Stimulated activated CD4-positive, alpha-beta T cell treated with anti-CD3 and anti-CD28 coated beads, Interleukin-15, amount 100 ng/mL, for 48 hours (primary cell): ENCODE results near the gene CRYBA2.

Experiments
- DNase-seq, 2 donors: peaks; one replicate each; pipeline ENCODE4 v3.0.0-alpha.2; 2020; ENCODE audit warnings: low read depth in 2 of 2

Gene CRYBA2

DNA sequence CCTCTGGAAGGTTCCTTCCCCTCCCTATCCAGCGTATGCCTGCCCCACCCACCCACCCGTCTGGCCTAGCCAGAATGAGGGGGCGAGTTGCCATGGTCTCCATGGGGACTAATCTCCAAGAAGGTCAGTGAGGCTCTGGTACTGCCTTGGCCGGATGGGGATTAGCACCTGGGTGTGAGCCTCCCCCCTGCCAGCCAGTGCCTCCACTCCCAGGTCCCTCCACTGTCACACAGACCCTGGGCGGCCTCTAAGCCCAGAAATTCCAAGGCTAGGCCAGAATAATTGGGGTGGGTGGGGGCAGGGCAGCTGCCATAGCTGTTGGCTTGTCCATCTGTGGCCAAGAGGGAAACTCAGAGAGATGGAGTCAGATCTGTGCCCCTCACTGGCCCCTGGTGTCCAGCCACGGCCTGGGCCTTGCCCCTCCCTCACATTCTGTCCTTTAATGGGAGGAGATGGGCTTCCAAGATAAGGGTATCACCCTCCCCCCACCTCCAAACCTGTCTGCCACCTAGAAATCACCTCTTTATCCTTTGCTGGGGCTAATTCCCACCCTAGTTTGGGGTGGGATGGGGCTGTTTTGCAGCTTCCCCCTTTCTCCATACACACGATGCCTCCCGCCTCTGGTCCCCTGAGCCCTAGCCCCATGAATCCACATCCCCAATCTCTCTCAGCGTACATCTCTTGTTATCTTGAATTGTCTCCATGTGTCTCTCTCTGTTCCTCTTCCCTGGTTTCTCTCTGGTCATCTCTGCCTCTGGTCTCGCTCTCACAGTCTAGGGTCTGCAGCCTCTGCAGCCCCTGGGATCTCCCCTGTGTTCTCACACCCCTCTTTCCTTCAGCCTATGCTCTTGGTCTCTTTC, 6.0 kb upstream of the CRYBA2 start:
- DNase-seq, result no peak

DNA sequence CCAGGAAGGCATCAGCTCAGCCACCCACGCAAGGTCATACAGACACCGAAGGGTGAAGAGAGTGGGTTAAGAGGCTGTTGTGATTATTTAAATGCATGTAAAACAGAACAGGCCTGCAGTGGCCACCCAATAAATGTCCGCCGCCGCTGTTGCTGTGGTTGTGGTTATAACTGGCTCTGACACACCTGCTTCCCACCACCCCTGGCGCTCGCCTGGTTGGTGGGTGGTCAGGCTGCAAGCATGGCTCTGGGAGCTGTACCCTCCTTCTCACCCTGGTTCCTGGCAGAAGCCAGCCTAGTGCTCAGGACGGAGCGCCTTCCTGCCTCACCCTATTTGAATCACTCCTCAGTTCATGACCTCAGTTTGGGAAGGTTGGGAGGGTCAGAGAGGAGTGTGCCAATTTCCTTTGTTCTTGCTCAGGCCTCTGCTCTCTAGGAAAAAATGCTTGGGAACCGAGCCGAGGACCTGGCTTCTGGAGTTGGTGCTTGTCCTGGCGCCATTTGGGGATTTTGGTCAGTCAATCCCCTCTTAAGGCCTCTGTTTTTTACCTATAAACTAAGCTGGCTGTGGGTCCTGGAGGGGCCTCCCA, 5.3 kb upstream of the CRYBA2 start:
- DNase-seq, result no peak

DNA sequence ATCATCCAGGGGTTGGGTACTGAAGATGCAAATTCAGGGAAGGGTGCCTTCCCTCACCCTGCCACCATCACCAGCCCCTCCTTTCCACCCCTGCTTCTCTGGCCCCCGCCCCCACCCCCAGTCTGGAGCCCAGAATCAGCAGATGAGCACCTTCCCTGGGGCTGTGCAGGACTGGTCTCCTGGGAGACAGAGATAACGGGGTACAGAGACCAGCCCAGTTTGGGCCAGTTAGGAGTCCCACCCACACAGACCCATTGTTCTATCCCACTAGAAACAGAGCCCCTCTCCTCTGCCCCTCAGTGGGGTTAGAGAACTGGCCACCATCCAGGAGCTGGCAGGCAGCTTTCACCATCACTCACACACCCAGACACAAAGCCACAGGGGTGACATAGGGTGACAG, 4.5 kb upstream of the CRYBA2 start:
- no peak for DNase-seq

DNA sequence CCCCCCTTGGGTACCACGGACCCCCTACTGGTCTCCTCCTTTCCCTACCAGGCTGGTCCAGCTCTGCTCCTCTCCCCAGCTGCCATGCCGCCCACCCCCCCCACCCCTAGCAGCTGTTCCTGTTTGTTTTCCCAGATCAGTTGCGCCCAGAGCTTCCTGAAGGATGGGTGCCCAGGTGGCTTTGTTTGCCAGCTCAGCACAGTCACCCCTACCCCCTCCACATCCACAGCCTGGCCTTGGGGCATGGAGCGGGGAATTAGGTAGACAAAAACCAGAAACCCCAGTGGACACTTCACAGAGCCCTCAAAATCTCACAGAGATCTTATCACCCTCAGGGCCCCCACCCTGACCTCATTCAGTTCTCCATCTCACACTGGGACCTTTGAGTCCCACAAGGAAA, 3.7 kb upstream of the CRYBA2 start:
- DNase-seq, result no peak

DNA sequence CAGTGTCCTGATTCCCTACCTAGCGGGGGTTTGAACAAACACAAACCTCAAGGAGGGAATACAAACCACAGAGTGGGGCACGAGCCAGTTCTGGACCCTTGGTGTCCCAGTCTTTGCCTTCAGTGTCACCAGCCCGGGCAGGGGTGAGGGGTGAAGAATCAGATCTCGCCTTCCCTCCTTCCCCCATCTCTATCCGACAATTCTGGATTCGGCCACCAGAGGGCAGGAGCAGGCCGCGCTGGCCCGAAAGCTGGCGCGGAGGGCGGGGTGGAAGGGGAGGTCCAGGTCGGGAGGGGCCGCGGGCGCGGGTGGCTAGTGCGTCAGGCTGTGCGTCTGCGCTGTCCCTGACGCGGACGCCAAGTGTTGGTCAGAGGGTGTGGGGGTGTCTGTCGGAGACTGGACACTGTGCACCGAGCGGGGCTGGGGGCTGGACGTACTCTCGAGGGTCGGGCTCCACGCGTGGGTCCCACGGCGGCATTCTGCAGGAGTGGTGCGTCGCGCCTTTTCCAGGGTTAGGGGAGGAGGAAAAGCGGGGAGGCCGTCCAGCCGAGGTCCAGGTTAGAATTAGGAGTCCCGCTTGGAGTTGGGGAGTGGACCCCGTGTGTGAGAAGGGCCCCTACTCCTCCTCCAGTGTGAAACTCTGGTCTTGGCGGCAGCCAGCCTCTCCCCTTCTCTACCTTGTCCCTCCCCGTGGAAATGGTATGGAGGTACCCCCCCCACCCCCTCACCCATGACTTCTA, 2.9 kb upstream of the CRYBA2 start:
- DNase-seq, result peak; percentile 59 to 79

DNA sequence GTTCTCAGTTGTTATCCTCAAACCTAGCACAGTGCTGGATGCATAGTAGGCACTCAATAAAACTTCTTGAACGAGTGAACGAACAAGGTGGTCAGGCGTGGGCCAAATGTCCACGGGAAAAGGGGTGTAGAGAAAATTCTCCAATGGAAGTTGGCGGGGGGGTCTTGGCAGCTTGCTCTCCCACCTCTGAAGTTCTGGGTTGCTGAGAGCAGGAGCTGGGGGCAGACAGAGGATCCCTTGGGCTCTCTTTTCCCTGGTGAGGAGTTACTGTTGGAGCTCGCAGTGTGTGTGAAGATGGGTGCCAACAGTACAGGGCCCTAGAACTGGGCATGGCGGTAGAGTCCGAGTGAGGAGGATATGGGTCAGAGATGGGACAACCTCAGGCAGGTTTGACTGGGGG, 2.3 kb upstream of the CRYBA2 start:
- no peak for DNase-seq

DNA sequence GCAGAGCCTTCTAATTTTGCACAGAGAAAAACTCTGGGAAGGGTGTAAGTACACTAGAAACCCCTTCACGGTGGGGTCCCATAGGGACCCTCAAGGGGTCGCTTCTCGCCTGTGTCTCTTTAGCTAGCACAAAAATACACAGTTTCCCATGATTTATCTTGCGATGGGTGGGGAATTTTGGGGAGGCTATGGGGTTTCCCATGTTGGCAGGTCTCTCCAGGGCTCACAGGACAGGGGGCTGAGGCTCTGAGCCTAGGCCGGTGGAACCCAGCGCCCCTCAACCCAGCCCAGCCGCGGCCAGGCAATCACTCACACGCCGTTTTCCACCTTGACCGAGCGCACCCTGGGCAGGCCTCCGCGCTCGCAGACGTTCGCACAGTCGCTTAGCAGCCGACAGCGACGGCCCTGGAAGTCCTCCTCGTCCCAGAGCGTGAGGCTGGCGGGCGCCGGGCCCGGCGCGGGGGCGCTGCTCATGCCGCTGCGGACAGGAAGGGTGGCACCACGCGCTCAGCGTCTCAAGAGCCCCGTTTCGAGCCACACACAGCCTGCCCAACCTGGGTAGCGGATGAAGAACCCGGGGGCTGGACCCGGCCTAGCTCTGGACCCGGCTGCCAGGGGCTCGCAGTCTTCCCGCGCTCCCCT, 398 bp downstream of the CRYBA2 start:
- DNase-seq, result no peak

DNA sequence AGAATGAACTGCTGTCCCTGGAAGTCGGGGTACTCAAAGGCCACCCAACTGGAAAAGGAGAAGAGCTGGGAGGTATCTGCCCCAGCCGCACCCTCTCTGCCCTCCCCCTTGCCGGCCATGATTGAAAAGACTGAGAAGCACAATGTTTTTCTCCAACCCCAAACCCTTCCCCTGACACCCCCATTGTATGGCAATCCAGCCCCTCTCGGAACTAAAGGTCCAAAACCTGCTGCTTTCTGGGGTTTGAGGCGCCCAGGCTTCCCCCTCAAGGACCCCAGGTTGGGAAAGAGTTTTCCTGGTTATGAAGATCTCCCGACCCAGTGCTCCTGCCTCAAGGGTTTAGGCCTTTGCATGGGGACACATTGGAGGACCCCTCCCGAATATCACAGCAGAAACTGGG, 1.0 kb downstream of the CRYBA2 start:
- no peak for DNase-seq

DNA sequence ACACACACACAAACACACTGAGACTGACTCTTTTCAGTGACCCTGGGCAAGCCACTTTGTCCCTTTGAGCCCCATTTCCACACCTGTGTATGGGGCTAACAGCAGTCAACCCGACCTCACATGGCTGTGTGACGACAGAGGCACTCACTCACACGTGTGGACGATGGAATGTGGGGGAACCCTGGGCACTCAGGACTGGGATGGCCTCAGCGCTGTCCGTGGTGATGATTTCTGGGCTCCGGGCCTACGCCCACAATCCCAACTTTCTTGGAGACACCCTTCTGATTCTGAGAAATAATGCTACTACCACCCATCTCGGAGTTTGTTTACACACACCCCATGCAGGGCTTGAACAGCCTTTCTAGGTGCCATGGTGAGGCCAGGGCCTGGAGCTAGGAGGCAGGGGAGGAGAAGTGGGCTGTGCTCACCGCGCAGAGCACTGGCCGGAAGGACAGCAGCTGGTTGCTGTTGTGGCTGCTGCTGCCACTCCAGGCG, 1.5 kb downstream of the CRYBA2 start:
- DNase-seq, result no peak

DNA sequence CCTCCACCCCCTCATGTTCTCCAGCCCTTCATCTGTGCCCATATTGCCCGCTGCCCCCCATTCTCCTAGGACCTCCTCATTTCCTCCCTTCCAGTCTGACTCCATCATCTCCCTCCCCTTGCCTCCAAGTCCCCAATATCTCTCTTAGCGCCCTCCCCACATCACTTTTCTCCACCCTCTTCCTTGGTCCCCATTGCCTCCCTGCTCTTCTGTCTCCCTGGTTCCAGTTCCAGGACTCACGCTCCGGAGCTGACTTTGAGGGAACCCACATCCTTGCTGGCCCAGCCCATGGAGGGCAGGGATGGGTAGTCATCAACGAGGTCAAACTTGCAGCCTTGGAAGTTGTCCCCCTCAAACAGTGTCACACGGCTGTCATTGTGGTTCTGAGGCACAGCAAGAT, 2.6 kb downstream of the CRYBA2 start:
- no peak for DNase-seq

DNA sequence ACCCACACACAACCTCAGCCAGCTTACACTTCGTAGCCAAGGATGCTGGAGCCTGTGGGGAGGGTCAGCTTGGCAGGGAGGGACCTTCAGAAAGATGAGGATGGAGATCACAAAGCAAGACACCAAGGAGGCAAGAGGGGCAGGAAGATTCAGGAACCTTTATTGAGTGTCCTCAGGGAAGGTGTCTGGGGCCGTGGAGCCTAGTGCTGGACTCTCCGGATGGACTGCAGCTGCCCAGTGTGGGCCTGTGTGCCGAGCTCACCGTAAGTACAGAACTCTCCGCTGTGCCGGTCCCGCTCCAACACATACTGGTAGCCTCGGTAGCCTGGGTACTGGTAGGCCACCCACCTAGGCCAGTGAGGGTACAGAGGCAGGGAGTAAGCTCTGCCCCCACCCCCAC, 3.2 kb downstream of the CRYBA2 start:
- no peak for DNase-seq

DNA sequence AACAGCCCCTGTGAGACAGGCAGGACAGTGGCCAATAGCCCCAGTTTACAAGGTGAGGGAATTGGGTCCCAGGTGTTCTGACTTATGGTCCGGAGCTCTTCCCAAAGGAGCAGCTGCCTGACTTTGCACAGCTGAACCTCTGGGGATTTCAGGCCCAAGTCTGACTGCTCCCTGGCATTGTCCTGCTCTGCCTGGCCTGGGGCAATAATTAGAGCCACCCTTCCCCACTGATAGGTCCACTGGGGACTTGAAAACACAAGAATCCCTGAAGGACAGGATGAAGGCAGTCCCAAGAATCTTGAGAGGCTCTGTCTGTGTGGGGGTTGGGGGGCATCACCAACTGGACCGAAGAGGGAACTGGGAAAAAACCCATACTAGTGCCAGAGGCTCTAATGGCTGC, 4.6 kb downstream of the CRYBA2 start:
- DNase-seq, result no peak

DNA sequence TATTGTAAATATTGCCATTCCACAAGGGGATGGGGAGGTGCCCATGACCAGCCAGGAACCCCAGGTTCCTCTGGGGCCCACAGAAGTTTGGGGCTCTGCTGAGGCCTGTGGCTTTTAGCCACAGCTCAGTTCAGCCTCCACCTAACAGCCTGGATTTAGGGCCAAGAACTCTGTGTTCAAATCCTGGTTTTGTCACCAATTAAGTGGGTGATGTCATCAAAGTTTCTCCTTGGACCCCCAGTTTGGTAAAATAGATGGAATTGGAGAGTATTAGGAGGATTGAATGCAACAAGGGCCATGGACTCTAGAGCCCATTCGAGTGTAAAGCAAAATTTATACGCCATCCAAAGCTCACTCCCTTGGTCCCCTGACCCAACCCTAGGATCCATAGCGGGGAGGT, 5.1 kb downstream of the CRYBA2 start:
- no peak for DNase-seq

DNA sequence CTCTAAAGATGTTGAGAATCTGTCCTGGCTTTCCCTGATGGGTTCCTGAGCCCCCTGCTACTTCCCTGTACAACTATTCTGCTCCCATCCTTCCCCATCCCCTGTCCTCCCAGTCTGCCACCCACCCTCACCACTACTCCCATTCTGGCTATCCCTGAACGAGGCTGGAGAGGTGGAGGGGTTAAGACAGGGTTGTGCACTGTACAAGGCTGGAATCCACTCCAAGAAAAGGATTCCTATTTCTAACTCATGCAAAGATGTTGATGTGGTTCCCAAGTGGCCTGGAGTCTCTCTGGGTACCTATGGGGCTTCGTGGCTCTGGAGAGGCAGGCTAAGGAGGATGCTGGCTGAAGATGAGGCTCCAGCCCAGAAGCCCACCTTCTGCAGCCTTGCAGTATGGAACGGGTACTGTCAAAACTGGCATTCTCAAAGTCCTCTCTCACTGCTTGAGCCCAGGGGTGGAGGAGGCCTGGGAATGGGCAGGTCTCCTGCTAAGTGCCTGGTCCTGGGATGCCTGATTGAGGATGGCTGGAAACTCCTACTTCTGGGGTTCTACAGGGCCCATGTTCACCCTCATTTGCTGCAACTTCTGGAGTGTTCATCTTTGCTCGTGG, 7.0 kb downstream of the CRYBA2 start:
- no peak for DNase-seq

DNA sequence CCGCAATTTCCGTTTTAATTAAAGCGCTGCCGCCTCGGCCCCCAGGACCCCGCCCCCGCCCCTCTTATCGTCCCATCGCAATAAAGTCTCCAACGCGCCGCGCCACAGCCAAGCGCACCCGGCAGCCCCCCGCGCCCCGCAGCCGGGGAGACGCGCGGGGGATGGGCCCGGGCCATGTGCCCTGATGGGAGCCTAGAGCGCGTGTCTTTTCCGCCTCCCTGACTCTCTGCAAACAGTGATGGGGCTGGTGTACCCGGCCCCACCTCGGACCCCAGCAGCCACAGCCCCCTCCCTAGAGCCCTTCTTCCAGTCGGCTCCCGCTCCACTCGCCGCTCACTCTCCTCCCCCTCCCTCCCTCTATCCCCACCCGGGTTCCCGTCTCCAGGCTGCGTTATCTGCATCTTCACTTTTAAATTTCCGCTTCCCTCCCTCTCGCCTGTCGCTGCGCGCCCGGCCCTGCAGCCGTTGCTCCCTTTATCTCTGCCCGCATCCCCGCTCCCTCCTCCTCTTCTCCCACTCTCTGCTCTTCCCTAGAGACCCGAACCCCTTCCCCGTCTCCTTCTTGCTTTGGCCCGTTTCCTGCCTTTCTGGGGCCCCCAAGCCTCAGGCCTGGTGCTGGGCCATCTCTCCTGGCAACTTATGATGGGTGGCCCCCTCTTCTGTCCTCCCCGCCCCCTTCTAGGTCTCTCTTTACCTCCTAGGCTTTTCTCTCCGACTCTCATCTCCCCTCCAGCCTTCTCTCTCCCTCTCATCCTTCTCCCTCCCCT, 7.7 kb downstream of the CRYBA2 start:
- DNase-seq, result no peak

DNA sequence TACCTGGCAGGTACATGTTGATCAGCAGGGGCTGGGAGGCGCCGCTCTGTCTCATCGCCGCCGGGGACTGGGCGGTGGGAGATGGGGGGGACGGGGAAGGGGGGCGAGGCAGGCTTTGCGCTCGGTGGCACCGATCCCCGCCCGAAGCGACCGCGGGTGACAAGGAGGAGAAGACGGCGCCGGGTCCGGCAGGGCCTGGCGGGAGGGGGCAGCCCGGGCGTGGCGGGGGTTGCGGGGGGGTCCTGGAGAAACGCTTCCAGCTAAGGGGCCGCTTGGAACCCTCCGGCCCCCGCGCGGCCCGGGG, 8.2 kb downstream of the CRYBA2 start, which contains the start of gene FEV:
TSS of gene FEV (minus strand) at position 164 of the 304 bp plus-strand sequence. CDS start at position 55, 109 bp downstream.
- no peak for DNase-seq

DNA sequence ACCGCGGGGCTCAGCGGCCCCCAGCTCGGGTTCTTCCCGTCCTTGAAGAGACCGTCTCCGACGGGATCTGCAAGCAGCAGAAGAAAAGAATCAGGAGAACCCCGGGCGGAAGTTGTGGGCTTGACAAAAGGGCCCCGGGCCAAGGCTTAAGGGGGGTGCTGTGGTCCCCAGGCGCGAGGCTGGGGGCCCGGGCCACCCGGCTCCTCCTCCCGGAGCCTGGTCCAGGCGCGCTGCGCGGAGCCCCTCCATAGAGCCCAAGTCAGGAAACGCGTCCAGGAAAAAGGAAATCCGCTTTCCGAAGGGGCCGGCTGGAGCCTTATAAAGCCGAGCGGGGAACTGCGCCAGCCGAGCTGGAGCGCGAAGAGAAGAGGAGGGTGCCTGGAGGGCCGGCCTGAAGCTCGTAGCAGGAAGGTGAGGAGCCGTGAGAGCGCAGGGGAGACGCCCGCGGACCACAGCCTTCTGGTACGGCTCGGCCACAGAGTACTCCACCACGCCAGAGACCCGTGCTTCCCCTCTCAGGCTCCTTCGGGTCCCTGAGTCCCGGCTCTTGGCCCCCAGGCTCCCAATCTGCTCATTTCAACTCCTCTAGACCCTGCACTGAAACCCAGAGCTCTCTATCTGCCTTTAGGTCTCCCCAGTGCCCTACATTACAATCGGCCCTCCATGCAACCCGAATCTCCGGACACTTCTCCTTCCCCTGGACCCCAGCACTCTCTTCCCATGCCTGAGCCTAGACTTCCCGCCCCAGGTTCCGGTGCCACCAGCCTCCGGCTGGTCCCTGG, 8.8 kb downstream of the CRYBA2 start:
- DNase-seq, result no peak

DNA sequence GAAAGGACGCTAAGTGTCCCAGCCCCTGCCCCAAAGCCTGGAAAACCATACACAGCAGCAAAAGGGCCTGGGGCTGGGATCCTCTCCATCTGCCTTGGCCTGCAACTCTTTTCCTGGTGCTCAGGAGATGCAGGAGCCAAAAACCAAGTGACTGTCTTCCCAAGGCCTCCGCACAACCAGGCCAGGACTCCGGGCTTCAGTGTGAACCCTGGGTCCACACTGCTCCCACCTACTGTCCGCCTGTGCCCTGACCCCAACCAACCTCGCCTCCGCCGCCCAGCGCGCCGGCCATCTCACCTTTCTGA, 9.3 kb downstream of the CRYBA2 start:
- DNase-seq, result no peak

DNA sequence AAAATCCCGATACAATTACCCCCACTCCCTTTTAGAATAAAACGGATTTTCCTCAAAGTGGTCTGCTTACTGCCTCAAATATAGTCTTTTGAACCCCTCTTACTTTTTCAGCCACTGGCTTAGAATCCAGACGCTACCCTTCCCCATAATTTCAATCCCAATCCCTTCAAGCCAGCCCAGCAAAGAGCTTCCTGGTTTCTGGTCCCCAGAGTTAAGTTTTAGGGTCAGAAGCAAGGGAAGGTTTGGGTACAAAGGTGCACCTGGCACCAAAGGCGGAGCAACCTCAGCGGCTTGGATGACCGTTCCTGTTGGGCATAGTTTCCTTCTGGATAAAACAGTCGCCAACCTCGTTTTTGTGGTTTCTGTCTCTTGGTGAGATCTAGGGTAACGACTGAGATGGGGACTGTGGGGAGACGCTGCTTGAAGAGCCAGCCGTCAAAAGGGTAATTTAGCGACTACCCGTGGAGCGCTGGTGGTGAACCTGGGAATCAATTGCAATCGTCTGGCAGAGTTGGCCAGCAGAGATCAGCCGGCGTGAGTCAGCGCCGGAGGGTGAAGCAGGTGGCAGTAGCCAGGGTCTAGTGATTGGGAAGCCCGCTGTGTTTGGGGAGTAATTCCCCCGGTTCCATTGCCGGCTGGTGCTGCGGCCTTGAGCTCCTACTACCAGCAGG, 9.8 kb downstream of the CRYBA2 start:
- no peak for DNase-seq
